T47D (cell line): ENCODE results near the gene KLHL20.
A peak's percentile ranks its signal among the peaks of the same experiment; 100 is the strongest.

Source experiments
- DNase-seq, 2 experiments: peaks; one replicate each; pipeline versions ENCODE4 v3.0.0 to v3.0.0-alpha.2; 2011 to 2012; ENCODE audit warnings: low read depth in 1 of 2, low spot score in 1 of 2
- JUND ChIP-seq: IDR thresholded peaks from 2 replicates; pipeline ENCODE4 v1.6.1; 2012; ENCODE audit warnings: low read depth
- in situ Hi-C: cut with HindIII; loops from 2 replicates; pipeline ENCODE4 v1.10.0; 2016; ENCODE audit warnings: low sequenced_read_pairs, low pct_unique_long_range_greater_than_20kb

KLHL20 gene

GRCh38 chr1:173823781-173824314 lies 109.1 kb downstream of the KLHL20 start:
- no peak for TF ChIP-seq JUND
- no peak for DNase-seq

GRCh38 chr1:173824315-173825081 lies 109.7 kb downstream of the KLHL20 start, which contains the start of the genes CENPL and DARS2:
CENPL (minus strand) TSS chr1:173824883; CDS start chr1:173811299, 13,584 bp downstream.
DARS2 (plus strand) TSS chr1:173824673; CDS start chr1:173825230, 557 bp downstream.
- in situ Hi-C loops = no loop called here
- TF ChIP-seq JUND = no peak
- DNase-seq = peak; percentile 89 to 99

More at GRCh38 chr1:173823781-173824314, 109.1 kb downstream of the KLHL20 start:
- in situ Hi-C loops = no loop called here

DNA sequence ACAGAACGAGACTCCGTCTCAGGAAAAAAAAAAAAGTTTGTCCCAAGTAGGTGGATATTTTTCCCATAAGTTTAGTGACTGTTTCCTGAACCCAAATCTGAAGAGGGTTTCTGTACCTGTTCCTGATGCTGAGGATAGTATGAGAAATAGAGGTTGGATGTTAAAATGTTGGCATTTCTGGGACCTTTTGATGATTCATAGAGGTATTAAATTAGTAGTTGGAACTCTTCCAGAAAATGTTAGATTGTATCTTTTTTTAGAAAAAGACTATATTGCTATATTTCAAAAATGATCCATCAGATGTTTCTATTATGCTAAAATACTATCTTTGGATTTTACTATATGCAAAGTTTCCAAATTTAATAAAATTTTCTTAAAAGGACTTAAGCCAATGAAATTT lies 112.8 kb downstream of the KLHL20 start:
- no peak for DNase-seq
- in situ Hi-C loops = no loop called here
- no peak for TF ChIP-seq JUND

- in situ Hi-C loops = no loop called here
- no peak for TF ChIP-seq JUND
- DNase-seq = no peak
Measured at GRCh38 chr1:173832748-173833147, 118.0 kb downstream of the KLHL20 start.
